Measurements from ENCODE around the gene XPNPEP1.
A peak's percentile ranks its signal among the peaks of the same experiment; 100 is the strongest.

XPNPEP1 gene

GRCh38 chr10:109959259-109960145 lies 36.2 kb upstream of the XPNPEP1 start:
- no peak for DNase-seq (ENCODE audit: insufficient read length, low spot score)
- no peak for TF ChIP-seq CTCF (IDR thresholded peaks at IDR 0.05; ENCODE audit: insufficient read depth, missing control alignments)
- FAIRE-seq, result no peak

- no peak for TF ChIP-seq CTCF (IDR thresholded peaks at IDR 0.05; ENCODE audit: insufficient read depth, missing control alignments)
- no peak for FAIRE-seq
- DNase-seq (ENCODE audit: insufficient read length, low spot score), result no peak
Observed at GRCh38 chr10:109958059-109958458, 34.7 kb upstream of the XPNPEP1 start.

GRCh38 chr10:109957092-109957797 lies 33.9 kb upstream of the XPNPEP1 start:
- DNase-seq (ENCODE audit: insufficient read length, low spot score) (no peak), FAIRE-seq (no peak)
- TF ChIP-seq CTCF (IDR thresholded peaks at IDR 0.05; ENCODE audit: insufficient read depth, missing control alignments), result no peak

GRCh38 chr10:109956454-109957091 lies 33.3 kb upstream of the XPNPEP1 start:
- no peak for DNase-seq (ENCODE audit: insufficient read length, low spot score)
- no peak for FAIRE-seq
- TF ChIP-seq CTCF (IDR thresholded peaks at IDR 0.05; ENCODE audit: insufficient read depth, missing control alignments), result peak; percentile 51

- DNase-seq (ENCODE audit: insufficient read length, low spot score), result no peak
- TF ChIP-seq CTCF (IDR thresholded peaks at IDR 0.05; ENCODE audit: insufficient read depth, missing control alignments), result no peak
- FAIRE-seq, result no peak
Observed at GRCh38 chr10:109953766-109954165, 30.5 kb upstream of the XPNPEP1 start.

- DNase-seq (ENCODE audit: insufficient read length, low spot score) (no peak), FAIRE-seq (no peak)
- TF ChIP-seq CTCF (IDR thresholded peaks at IDR 0.05; ENCODE audit: insufficient read depth, missing control alignments), result no peak
Observed at GRCh38 chr10:109952526-109952925, 29.2 kb upstream of the XPNPEP1 start.
